HG03064 (cell line): ENCODE data around the gene ECI1.
"Not testable (repeated sequence)": the region's sequence is repeated elsewhere in the genome, so short reads cannot be mapped to it uniquely, and the experiment has no call there.

ENCODE experiments used
- ATAC-seq: cut with Tn5 transposase; IDR thresholded peaks from one replicate; pipeline ENCODE4 v1.9.1; 2021; ENCODE audit warnings: low read depth; ENCODE audit not compliant: unreplicated experiment

Gene ECI1

DNA sequence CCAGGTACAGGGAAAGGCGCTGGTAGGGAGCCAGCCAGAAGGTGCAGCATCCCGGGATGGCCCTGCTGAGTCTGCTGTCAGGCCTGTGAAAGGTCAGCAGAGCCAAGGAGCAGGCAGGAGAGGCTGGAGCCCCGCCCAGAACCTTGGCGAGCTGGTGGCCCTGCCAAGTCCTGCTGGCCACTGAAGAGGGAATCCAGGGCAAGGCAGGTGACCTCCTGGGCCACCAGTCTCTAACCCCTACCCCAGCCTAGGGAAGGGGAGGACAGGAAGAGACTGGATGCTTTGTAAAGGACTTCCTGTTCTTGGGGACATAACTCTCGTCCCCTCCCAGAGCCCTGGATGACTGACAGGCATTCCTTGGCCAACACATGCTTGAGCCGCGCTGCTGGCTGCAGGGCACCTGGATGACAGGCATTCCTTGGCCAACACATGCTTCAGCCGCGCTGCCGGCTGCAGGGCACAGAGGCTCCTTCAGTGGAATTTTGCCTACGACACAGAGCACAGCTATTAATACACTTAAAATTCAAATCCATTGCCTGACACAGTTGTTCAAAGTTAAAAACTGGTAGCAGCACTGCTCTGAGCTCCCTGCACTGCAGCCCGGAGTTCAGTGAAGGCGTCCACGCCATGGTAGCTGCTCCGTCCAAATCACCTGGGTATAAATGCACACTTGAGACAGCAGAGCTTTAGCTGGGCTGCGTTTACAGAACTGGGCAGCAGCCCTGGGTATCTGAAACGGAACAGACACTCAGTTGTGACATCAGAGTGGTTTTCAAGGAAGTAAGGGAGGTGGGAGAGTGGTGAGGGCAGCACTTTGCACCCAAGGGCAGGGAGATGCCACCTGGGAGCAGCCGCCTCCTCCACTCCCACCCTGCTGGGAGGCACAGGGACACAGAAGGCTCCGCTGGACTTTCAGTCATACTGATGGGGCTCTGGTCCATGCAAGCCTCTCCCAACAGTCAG lies 38.7 kb downstream of the ECI1 start:
- ATAC-seq, result no peak

- ATAC-seq, result no peak
These were observed 39.5 kb downstream of the ECI1 start for GRCh38 chr16:2211923-2212347.

- ATAC-seq, result no peak
These were observed 40.7 kb downstream of the ECI1 start, which contains the start of gene BRICD5 for GRCh38 chr16:2210386-2211365. BRICD5 (minus strand) TSS chr16:2210863; CDS start chr16:2210833, 30 bp downstream.

DNA sequence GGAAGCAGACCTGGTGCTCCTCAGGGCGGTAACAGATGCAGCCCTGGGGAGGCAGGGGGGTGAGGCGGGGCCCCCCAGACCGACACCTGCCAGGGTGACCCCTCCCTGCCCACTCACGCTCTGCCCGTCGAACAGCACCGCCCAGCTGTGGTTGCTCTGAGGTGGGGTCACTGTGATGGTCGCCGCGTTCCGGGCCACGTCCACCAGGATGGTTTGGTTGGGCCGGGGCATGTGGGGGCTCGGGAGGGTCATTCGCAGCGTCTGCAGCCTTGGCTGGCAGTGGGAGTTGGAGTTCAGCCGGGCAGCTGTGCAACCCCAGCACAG lies 41.4 kb downstream of the ECI1 start:
- no peak for ATAC-seq

DNA sequence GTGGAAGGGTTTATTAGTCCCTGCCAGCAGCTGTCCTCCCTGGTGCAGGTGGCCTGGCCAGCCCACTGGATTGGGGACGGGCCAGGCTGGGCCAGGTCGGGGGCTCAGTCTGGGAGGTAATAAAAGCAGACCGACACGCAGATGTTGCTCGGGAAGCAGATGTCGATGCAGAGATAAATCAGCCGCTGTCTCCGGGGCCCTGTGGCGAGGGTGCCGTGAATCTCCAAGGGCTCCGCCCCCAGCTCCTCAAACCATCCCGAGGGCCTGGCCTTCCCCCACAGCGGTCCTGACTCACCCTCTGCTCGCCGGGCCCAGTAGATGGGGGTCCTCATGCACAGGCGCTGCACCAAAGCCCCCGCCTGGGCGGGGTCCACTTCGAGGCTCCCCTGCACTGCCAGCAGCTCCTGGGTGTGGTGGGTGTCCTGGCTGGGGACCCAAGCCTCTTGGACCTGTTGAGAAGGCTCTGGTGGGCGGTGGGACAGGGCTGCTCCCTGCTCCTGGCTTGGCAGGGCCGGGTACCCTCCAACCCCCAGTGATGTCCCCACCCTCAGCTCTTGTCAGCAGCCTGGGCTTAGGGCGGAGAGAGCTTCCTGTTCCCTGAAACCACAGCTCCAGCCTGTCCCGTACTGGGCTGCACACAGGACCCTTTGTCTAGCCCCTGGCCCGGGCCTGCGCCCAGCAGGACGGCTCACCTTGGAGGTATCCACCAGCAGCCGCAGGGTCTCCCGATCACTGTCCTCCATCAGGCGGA lies 42.0 kb downstream of the ECI1 start:
- ATAC-seq, result no peak

DNA sequence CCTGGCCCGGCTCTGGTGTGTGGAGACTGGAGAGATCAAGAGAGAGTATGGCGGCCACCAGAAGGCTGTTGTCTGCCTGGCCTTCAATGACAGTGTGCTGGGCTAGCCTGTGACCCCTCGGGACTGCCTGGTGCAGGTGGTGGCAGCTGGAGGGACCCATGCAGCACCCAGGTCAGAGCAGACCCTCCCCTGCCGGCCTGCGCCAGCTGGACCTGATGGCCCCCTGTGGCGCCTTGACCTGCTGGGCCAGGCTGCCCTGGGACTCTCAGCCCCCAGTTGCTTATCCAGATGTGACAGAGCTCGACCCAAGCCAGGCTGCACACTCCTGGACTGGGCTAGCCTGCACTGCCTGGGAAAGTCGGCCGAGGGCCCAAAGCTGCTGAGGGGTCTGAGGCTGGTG lies 42.6 kb downstream of the ECI1 start:
- no peak for ATAC-seq

- no peak for ATAC-seq
These were observed 43.1 kb downstream of the ECI1 start for GRCh38 chr16:2208308-2208707.

GRCh38 chr16:2207872-2208271 lies 43.5 kb downstream of the ECI1 start:
- no peak for ATAC-seq

- ATAC-seq, result no peak
These were observed 44.5 kb downstream of the ECI1 start for GRCh38 chr16:2206780-2207433.

- ATAC-seq, result no peak
These were observed 45.0 kb downstream of the ECI1 start for GRCh38 chr16:2206420-2206779.

DNA sequence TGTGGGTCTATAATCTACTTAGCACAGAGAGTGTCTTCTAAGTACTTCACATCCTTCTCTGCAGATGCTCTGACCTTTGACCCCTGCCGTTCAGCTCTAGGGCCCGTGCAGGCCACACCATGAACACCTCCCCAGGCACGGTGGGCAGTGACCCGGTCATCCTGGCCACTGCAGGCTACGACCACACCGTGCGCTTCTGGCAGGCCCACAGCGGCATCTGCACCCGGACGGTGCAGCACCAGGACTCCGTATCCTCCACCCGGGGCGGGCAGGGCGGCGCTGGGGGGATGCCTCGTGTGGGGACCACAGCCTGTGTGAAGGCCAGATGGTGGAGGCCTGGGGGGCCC lies 45.4 kb downstream of the ECI1 start:
- ATAC-seq, result no peak

DNA sequence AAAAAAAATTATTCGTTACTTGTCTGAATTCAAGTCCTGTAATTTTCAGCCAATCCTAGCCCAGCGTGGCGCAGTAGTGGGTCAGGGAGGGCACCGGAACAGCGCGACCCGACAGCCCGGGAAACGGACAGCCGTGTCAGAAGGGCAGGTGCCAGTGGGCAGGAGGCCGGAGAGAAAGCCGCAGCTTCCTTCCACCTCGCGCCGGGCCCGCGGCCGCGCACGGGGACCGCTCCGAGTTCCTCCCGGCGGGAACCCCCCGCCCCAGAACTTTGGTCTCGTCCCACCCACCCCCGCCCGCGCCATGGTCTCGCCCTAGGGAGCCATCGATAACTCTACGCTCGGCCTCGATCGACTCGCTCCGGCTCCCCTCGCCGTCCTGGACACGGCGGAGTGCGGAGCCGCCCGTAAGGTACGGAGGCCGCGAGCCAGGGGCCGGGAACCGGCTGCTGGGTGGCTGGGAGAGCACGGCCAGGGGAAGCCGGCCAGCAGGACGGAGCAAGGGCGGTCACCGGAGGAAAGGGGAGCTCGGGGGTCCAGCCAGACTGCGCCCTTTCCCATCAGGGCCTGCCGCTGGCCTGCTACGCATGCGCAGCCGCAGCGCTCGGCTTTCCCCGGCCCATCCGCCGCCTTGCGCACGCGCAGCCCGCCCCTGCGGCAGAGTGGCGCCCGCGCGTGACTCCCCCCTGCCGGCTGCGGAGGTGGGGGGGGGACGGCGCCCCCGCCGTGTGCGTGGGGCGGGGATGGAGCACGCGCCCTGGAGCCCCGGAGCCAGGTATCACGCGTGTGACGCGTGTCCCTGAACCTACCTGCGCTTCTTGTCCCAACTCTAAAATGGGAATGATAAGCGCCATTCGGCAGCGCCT lies 46.1 kb downstream of the ECI1 start, which contains the start of gene MLST8:
Gene MLST8 (plus strand): TSS at position 351 of the 863 bp plus-strand sequence. CDS start 632 bp downstream, outside the sequence.
- ATAC-seq, result no peak

DNA sequence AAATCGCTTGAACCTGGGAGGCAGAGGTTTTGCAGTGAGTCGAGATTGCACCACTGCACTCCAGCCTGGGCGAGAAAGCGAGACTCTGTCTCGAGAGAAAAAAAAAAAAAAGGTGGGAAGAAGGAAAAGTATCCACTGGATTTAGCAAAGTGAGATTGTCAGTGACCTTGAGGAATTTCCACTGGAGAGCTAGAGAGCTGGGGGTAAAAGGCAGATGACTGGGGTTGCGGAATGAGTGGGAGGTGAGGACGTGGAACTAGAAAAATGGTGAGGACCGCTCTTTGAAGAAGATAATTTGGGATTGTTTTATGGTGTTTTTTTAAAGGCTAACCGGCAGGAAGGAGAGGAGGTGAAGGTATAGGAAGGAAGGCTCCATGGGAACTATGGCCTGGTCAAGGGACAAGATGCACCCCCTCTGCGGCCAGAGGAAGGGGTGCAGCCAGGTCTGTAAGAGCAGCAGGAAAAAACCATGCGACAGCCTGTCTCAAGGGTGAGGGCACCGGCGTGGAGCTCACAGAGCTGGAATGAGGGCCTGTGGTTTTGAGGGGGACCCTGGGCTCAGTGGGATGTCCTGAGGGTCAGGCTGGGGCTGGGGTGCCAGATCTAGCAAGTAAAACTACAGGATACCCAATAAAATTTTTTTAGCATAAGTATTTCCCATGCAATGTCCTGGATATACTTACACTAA lies 46.8 kb downstream of the ECI1 start:
- ATAC-seq, result no peak

DNA sequence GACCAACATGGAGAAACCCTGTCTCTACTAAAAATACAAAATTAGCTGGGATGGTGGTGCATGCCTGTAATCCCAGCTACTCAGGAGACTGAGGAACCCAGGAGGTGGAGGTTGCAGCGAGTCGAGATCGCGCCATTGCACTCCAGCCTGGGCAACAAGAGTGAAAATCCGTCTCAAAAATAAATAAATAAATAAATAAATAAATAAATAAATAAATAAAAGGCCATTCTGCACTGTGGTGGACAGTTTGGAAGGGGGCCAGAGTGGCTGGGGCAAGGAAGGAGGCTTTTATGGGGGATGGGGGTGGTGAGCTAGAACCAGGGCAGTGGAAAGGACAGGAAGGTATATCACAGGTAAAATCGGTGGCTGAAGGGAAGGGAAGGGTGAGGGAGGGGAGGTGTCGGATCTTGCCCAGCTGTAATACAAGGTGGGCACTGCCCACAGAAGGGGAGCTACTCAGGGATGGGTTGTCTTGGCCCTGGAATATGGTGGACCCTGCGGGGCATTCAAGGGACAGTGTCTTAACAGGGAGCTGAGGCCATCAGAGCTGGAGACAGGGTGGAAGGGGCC lies 48.2 kb downstream of the ECI1 start:
- ATAC-seq, result not testable (repeated sequence)

- ATAC-seq, result no peak
These were observed 51.1 kb downstream of the ECI1 start for GRCh38 chr16:2200313-2200712.

GRCh38 chr16:2199621-2200139 lies 51.7 kb downstream of the ECI1 start:
- no peak for ATAC-seq

DNA sequence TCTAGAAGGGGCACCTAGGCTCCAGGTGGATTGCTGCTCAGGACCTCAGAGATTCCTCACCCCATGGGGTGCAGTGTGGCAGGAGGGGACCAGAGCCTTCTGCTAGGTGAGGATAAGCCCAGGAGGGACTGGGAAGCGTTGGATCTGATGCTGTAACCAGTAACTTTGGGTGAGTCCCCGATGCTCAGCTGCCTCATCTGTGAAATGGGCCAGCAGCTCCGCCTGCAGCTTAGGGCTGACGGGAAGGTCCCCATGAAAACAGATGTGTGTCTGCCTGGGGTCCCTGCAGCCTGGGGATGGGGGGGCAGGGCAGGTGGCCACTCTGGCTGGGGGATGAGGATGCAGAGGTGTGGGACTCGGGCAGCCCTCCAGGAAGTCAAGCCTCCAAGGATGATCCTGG lies 52.3 kb downstream of the ECI1 start:
- no peak for ATAC-seq

DNA sequence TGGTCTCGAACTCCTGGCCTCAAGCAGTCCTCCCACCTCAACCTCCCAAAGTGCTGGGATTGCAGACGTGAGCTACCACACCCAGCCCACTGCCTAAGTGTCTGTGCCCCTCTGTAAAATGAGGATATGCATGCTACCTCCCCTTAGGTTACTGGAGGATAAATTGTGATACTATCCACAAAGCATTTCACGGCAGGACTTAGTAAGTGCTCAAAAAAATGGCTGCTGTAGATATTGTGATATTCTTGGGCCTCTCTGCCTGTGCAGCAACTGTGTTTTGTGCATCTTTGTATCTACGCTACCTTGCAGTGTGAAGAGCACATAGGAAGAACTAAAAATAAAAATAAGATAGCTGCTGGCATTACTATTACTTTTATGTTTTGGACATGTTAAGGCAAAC lies 53.1 kb downstream of the ECI1 start:
- ATAC-seq, result no peak
